ENCODE data around the gene GLI2. TPM values are rescaled to one million over a fixed set of nuclear protein-coding genes. Genes with fewer than 3 reads are reported as not detected.
A peak's percentile ranks its signal among the peaks of the same experiment; 100 is the strongest.

Gene GLI2
- polyA plus RNA-seq, 2 of the 4 experiments (the other 2 are of a cell fraction), result 5.6 to 12.5 TPM

GRCh38 chr2:120731175-120731574, 4.5 kb upstream of the GLI2 start:
- no peak for DNase-seq (ENCODE audit: low read depth in 1 of 2, low spot score in 1 of 2)
- Histone ChIP-seq H3K27ac (peak overlapping the region in 1 of 2 experiments; percentile 82; a peak in 3 of 6 replicates), H3K4me2 (no peak overlapping the region), H3K4me3 (no peak overlapping the region), H3K4me1 (peaks cover 24% of the 10 kb centered on the region), H3K9me3 (peaks cover 14% of the 10 kb centered on the region)
- WGBS (ENCODE audit: missing lambda C conversion rate), result 99% methylated on average over 5 of the region's 5 CpGs
- no peak for ATAC-seq
- ChIA-PET POLR2A (no interaction called here), CTCF (interaction anchor here (2.4 kb wide), 1 partner anchor 35 kb away, joined by 8 read pairs; no protein-coding TSS in a partner anchor)
- no peak for TF ChIP-seq CTCF (IDR thresholded peaks at IDR 0.05)
- no peak for TF ChIP-seq HOXB5 (CRISPR knock-in tag; IDR thresholded peaks at IDR 0.05)
- no peak for TF ChIP-seq FOSB (CRISPR knock-in tag; IDR thresholded peaks at IDR 0.05)
- no peak for TF ChIP-seq BHLHE40 (IDR thresholded peaks at IDR 0.05; ENCODE audit: low read depth, low read length)
- TF ChIP-seq HEYL (CRISPR knock-in tag; IDR thresholded peaks at IDR 0.05), result no peak
- TF ChIP-seq SREBF2 (IDR thresholded peaks at IDR 0.05), result no peak
- TF ChIP-seq RFX5 (IDR thresholded peaks at IDR 0.05), result no peak
- no peak for TF ChIP-seq ATOH8 (CRISPR knock-in tag; IDR thresholded peaks at IDR 0.05; ENCODE audit: low read depth)
- no peak for TF ChIP-seq CHD4 (IDR thresholded peaks at IDR 0.05; ENCODE audit: borderline replicate concordance)
- TF ChIP-seq FOSL2 (IDR thresholded peaks at IDR 0.05), result no peak
- TF ChIP-seq FOSL2 (CRISPR knock-in tag; IDR thresholded peaks at IDR 0.05), result no peak
- TF ChIP-seq CBX2 (IDR thresholded peaks at IDR 0.05; ENCODE audit: borderline replicate concordance, low read depth), result no peak
- no peak for TF ChIP-seq CBX8 (IDR thresholded peaks at IDR 0.05)
- no peak for TF ChIP-seq POLR2AphosphoS2 (conservative IDR thresholded peaks at IDR 0.05; ENCODE audit: low read length)
- no peak for TF ChIP-seq BCL3 (IDR thresholded peaks at IDR 0.05)
- no peak for TF ChIP-seq CEBPB (IDR thresholded peaks at IDR 0.05)
- TF ChIP-seq ESRRA (IDR thresholded peaks at IDR 0.05; ENCODE audit: borderline replicate concordance, low read length), result no peak
- no peak for TF ChIP-seq FOXS1 (CRISPR knock-in tag; IDR thresholded peaks at IDR 0.05)
- no peak for TF ChIP-seq EHMT2 (IDR thresholded peaks at IDR 0.05; ENCODE audit: low read depth)
- TF ChIP-seq HOXA7 (CRISPR knock-in tag; IDR thresholded peaks at IDR 0.05), result no peak
- no peak for FAIRE-seq

- no peak for DNase-seq (ENCODE audit: low read depth in 1 of 2, low spot score in 1 of 2)
- Histone ChIP-seq H3K4me1 (peaks cover 24% of the 10 kb centered on the region), H3K4me3 (no peak overlapping the region), H3K4me2 (no peak overlapping the region), H3K27ac (0 out of 6 replicates have a peak overlapping the region, but pooled peaks of 1 of the 2 experiments have one; percentile 10), H3K9me3 (peaks cover 4% of the 10 kb centered on the region; the same call in 1 of the 3 replicates)
- ChIA-PET CTCF (interaction anchor here (0.6 to 2.4 kb wide), 9 partner anchors 23 to 444 kb away, joined by 3 to 9 read pairs (median 3); no protein-coding TSS in a partner anchor), POLR2A (no interaction called here)
- TF ChIP-seq CHD2 (IDR thresholded peaks at IDR 0.05; ENCODE audit: low read length, partially characterized antibody) (no peak), ZSCAN20 (CRISPR knock-in tag; IDR thresholded peaks at IDR 0.05) (no peak), ZC3H11A (IDR thresholded peaks at IDR 0.05) (no peak), BHLHE40 (IDR thresholded peaks at IDR 0.05; ENCODE audit: low read depth, low read length) (no peak), HMGXB4 (CRISPR knock-in tag; IDR thresholded peaks at IDR 0.05; ENCODE audit: borderline replicate concordance) (no peak), RCOR1 (IDR thresholded peaks at IDR 0.05; ENCODE audit: low read depth, low read length) (no peak), HOXB13 (CRISPR knock-in tag; IDR thresholded peaks at IDR 0.05; ENCODE audit: low read depth) (no peak)
- no peak for FAIRE-seq
- 93% methylated on average over 14 of the region's 14 CpGs for WGBS (ENCODE audit: missing lambda C conversion rate)
- ATAC-seq, result no peak
Observed at GRCh38 chr2:120732506-120733237, 3.0 kb upstream of the GLI2 start.

Data from A549 (cell line).